ENCODE results near the gene RBM14.

DNA sequence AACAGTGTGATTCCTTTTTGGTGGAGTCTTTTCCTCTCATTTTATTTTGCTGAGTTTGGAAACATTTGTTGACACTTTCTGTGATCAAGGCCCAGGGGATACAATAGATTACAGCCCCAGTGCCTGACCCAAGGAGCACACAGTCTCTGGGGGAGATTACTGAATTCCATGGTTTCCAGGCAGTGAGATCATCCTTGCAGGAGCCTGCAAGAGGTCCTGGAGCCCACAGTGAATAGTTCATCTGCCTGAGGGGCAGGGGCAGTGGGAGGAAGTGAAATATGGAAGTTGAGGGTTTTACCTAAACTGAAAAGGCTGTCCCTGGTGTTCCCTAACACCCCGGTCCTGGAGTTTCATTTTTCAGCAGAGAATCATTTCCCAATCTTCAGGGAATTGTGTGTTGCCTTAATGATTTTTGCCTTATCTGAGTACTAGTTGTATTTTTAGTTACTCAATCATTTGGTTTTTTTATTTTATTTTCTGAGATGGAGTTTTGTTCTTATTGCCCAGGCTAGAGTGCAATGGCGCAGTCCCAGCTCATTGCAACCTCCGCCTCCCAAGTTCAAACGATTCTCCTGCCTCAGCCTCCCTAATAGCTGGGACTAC lies 15.7 kb upstream of the RBM14 start:
- TF ChIP-seq, protein P1, sequence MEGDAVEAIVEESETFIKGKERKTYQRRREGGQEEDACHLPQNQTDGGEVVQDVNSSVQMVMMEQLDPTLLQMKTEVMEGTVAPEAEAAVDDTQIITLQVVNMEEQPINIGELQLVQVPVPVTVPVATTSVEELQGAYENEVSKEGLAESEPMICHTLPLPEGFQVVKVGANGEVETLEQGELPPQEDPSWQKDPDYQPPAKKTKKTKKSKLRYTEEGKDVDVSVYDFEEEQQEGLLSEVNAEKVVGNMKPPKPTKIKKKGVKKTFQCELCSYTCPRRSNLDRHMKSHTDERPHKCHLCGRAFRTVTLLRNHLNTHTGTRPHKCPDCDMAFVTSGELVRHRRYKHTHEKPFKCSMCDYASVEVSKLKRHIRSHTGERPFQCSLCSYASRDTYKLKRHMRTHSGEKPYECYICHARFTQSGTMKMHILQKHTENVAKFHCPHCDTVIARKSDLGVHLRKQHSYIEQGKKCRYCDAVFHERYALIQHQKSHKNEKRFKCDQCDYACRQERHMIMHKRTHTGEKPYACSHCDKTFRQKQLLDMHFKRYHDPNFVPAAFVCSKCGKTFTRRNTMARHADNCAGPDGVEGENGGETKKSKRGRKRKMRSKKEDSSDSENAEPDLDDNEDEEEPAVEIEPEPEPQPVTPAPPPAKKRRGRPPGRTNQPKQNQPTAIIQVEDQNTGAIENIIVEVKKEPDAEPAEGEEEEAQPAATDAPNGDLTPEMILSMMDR (IDR thresholded peaks at IDR 0.05): no peak
- TF ChIP-seq POLR2A (IDR thresholded peaks at IDR 0.05): no peak

All from Peyer's patch (tissue), 4 donors.